HG03045 (cell line): ENCODE measurements around the gene MAP3K20.

Source experiments
- ATAC-seq: cut with Tn5 transposase; IDR thresholded peaks from one replicate; pipeline ENCODE4 v1.9.1; 2021; ENCODE audit warnings: mild to moderate bottlenecking, moderate library complexity; ENCODE audit not compliant: unreplicated experiment

Gene MAP3K20

GRCh38 chr2:173050684-173051083, 25.0 kb upstream of the MAP3K20 start:
- no peak for ATAC-seq

- ATAC-seq: no peak
These were observed 24.0 kb upstream of the MAP3K20 start for GRCh38 chr2:173051463-173052215.

GRCh38 chr2:173053043-173053699, 22.5 kb upstream of the MAP3K20 start:
- no peak for ATAC-seq

GRCh38 chr2:173054466-173054865, 21.2 kb upstream of the MAP3K20 start:
- ATAC-seq: no peak

GRCh38 chr2:173056705-173057364, 18.8 kb upstream of the MAP3K20 start:
- ATAC-seq: no peak

GRCh38 chr2:173058097-173058496, 17.5 kb upstream of the MAP3K20 start:
- ATAC-seq: no peak

GRCh38 chr2:173058673-173059072, 17.0 kb upstream of the MAP3K20 start:
- no peak for ATAC-seq

GRCh38 chr2:173059292-173059691, 16.4 kb upstream of the MAP3K20 start:
- ATAC-seq: no peak

- no peak for ATAC-seq
These were observed 15.6 kb upstream of the MAP3K20 start for GRCh38 chr2:173059971-173060461.

- ATAC-seq: no peak
These were observed 12.8 kb upstream of the MAP3K20 start for GRCh38 chr2:173062801-173063200.

GRCh38 chr2:173064151-173064805, 11.4 kb upstream of the MAP3K20 start:
- no peak for ATAC-seq

- no peak for ATAC-seq
These were observed 8.6 kb upstream of the MAP3K20 start for GRCh38 chr2:173066887-173067676.

- ATAC-seq: no peak
These were observed 428 bp upstream of the MAP3K20 start for GRCh38 chr2:173075056-173075780.

GRCh38 chr2:173076581-173077345, 1.1 kb downstream of the MAP3K20 start:
- peak; percentile 34 for ATAC-seq

GRCh38 chr2:173077506-173078177, 2.0 kb downstream of the MAP3K20 start:
- no peak for ATAC-seq

- ATAC-seq: no peak
These were observed 3.5 kb downstream of the MAP3K20 start for GRCh38 chr2:173079141-173079540.

- no peak for ATAC-seq
These were observed 4.6 kb downstream of the MAP3K20 start for GRCh38 chr2:173079973-173080860.
